Activated CD8-positive, alpha-beta T cell treated with anti-CD3 and anti-CD28 coated beads, Interleukin-2, amount 10 ng/mL, durations not matched to agents 7 days and 5 days (primary cell): ENCODE results near the gene RPS14. TPM values are rescaled to one million over a fixed set of nuclear protein-coding genes. Genes with fewer than 3 reads are reported as not detected.

Source experiments
- ATAC-seq: fragments of 150-1000 bp; cut with Tn5 transposase; one replicate; pipeline ENCODE4 v1.10.0; 2021; ENCODE audit warnings: moderate library complexity
- CTCF ChIA-PET: fragments of 350-600 bp; sonication (Branson Sonifier 250); formaldehyde crosslinking; loops from one replicate; lab custom pipeline; 2021; ENCODE audit warnings: antibody characterized with exemption; lab: Charles Lee
- POLR2A ChIA-PET: fragments of 350-600 bp; sonication (Branson Sonifier 250); formaldehyde crosslinking; loops from one replicate; lab custom pipeline; 2021; ENCODE audit warnings: antibody characterized with exemption; lab: Charles Lee
- DNase-seq: peaks from one replicate; pipeline ENCODE4 v3.0.0-alpha.2; 2020
- H3K27ac Mint-ChIP-seq: one replicate; pipeline ENCODE4 v1.8.0; 2021; ENCODE audit warnings: mild to moderate bottlenecking, mixed read lengths
- H3K27me3 Mint-ChIP-seq: one replicate; pipeline ENCODE4 v1.8.0; 2021; ENCODE audit warnings: low read depth, mixed read lengths
- H3K36me3 Mint-ChIP-seq: one replicate; pipeline ENCODE4 v1.8.0; 2021; ENCODE audit warnings: low read depth, mixed read lengths
- H3K4me1 Mint-ChIP-seq: one replicate; pipeline ENCODE4 v1.8.0; 2021; ENCODE audit warnings: low read depth, mixed read lengths
- H3K4me3 Mint-ChIP-seq: one replicate; pipeline ENCODE4 v1.8.0; 2021; ENCODE audit warnings: mild to moderate bottlenecking, mixed read lengths
- H3K9me3 Mint-ChIP-seq: one replicate; pipeline ENCODE4 v1.8.0; 2022; ENCODE audit warnings: mixed read lengths; ENCODE audit not compliant: insufficient read depth
- total RNA-seq, 2 experiments: library from RNA; stranded (reverse); gene quantifications; one replicate each; pipeline ENCODE4 v1.2.3, GENCODE V29; 2021

The RPS14 gene
- total RNA-seq, 2 experiments from 2014 or later: 2,046 to 2,123 TPM

- no peak overlapping the region for H3K27ac Mint-ChIP-seq
- ChIA-PET CTCF (interaction anchor here (1.4 kb wide), 1 partner anchor 31 kb away, joined by 4 read pairs; no protein-coding TSS in a partner anchor), POLR2A (interaction anchor here (0.8 to 1.3 kb wide), 4 partner anchors 9 to 18 kb away, joined by 4 to 6 read pairs (median 4); no protein-coding TSS in a partner anchor)
- H3K27me3 Mint-ChIP-seq: no peaks in the 10 kb centered on the region
- H3K9me3 Mint-ChIP-seq: no peaks in the 10 kb centered on the region
- peaks cover 17% of the 10 kb centered on the region for H3K4me1 Mint-ChIP-seq
- ATAC-seq: no peak
- H3K4me3 Mint-ChIP-seq: no peak overlapping the region
- DNase-seq: no peak
- H3K36me3 Mint-ChIP-seq: peaks cover 48% of the 10 kb centered on the region
Observed at GRCh38 chr5:150404941-150405816, 44.4 kb downstream of the RPS14 start.

- DNase-seq (no peak), ATAC-seq (no peak)
- ChIA-PET CTCF (no interaction called here), POLR2A (interaction anchor here (1.0 to 1.2 kb wide), 2 partner anchors 8 to 18 kb away, joined by 4 to 6 read pairs; no protein-coding TSS in a partner anchor)
- Mint-ChIP-seq H3K27me3 (no peaks in the 10 kb centered on the region), H3K27ac (no peak overlapping the region), H3K4me3 (no peak overlapping the region), H3K36me3 (peaks cover 48% of the 10 kb centered on the region), H3K4me1 (peaks cover 10% of the 10 kb centered on the region), H3K9me3 (no peaks in the 10 kb centered on the region)
Observed at GRCh38 chr5:150404535-150404934, 45.0 kb downstream of the RPS14 start.

DNA sequence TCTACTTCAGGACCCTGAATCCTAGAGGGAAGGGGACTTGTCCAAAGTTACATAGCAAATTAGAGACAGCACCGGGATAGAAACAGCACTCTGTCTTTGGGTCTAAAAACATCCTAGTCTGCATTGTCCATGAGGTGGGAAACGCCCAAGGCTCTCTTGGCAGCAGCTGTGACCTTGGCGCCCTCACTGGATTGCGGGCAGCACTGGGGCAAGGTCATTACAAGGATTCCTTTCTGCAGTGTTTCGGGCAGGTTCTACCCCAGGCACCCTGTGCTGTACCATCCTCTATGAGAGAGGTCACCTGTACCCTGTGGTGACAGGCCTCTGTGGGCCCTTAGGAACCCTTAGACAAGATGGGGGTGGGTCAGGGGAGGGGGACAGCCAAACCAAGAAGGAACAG is 45.4 kb downstream of the RPS14 start:
- Mint-ChIP-seq H3K4me3 (no peak overlapping the region), H3K9me3 (no peaks in the 10 kb centered on the region), H3K4me1 (peaks cover 10% of the 10 kb centered on the region), H3K36me3 (peaks cover 49% of the 10 kb centered on the region), H3K27ac (no peak overlapping the region), H3K27me3 (no peaks in the 10 kb centered on the region)
- ChIA-PET CTCF (no interaction called here), POLR2A (interaction anchor here (0.9 kb wide), 1 partner anchor 9 kb away, joined by 4 read pairs; no protein-coding TSS in a partner anchor)
- no peak for DNase-seq
- no peak for ATAC-seq

GRCh38 chr5:150402901-150403342 is 46.6 kb downstream of the RPS14 start:
- H3K9me3 Mint-ChIP-seq: no peaks in the 10 kb centered on the region
- no peak overlapping the region for H3K4me3 Mint-ChIP-seq
- no peaks in the 10 kb centered on the region for H3K27me3 Mint-ChIP-seq
- ChIA-PET POLR2A (interaction anchor here (0.9 to 1.1 kb wide), 2 partner anchors 8 to 10 kb away, joined by 3 to 4 read pairs; partner anchors contain the start of gene CD74), CTCF (interaction anchor here (0.5 to 1.1 kb wide), 2 partner anchors 241 to 298 kb away, joined by 3 read pairs; no protein-coding TSS in a partner anchor)
- H3K4me1 Mint-ChIP-seq: no peaks in the 10 kb centered on the region
- no peak overlapping the region for H3K27ac Mint-ChIP-seq
- ATAC-seq: no peak
- DNase-seq: no peak
- H3K36me3 Mint-ChIP-seq: peaks cover 53% of the 10 kb centered on the region

DNA sequence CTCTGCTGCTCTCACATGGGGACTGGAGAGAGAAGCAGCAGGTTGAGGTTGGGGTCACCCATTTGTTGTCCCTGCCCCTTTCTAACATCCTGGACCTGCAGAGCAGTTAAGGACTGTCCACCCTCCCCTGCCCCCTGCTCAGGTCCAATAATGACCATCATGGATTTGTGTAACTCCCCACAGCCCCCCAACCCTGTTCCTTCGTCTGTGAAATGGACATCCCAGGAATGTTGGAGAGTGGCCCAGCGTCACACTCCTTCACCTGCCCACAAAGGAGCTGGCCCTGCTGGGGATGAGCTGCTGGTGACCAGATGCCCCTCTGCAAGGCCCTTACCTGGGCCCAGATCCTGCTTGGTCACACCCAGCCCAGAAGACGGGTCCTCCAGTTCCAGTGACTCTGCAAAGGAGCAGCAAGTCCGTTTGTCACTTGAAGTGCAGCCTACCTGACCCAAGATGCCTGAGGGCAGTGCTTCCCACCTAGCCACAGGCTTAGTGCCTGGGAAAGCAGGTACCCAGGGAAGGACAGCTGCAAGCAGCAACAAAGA is 47.2 kb downstream of the RPS14 start:
- DNase-seq: no peak
- Mint-ChIP-seq H3K27me3 (no peaks in the 10 kb centered on the region), H3K9me3 (no peaks in the 10 kb centered on the region), H3K36me3 (peaks cover 56% of the 10 kb centered on the region), H3K27ac (peak overlapping the region; percentile 40), H3K4me3 (no peak overlapping the region), H3K4me1 (no peaks in the 10 kb centered on the region)
- POLR2A ChIA-PET: interaction anchor here (9.2 kb wide), 1 partner anchor 9 kb away, joined by 70 read pairs; the partner anchor contains the start of gene CD74
- ATAC-seq: no peak
- CTCF ChIA-PET: interaction anchor here (1.1 to 6.7 kb wide), 2 partner anchors 35 to 299 kb away, joined by 3 to 42 read pairs; no protein-coding TSS in a partner anchor

GRCh38 chr5:150401376-150402228 is 47.9 kb downstream of the RPS14 start:
- Mint-ChIP-seq H3K27ac (peak overlapping the region; percentile 58), H3K4me3 (no peak overlapping the region), H3K27me3 (no peaks in the 10 kb centered on the region), H3K36me3 (peaks cover 56% of the 10 kb centered on the region), H3K9me3 (no peaks in the 10 kb centered on the region), H3K4me1 (no peaks in the 10 kb centered on the region)
- ATAC-seq (no peak), DNase-seq (no peak)
- ChIA-PET CTCF (interaction anchor here (1.4 to 6.7 kb wide), 2 partner anchors 9 to 35 kb away, joined by 6 to 42 read pairs; no protein-coding TSS in a partner anchor), POLR2A (interaction anchor here (0.8 to 9.2 kb wide), 3 partner anchors 10 to 32 kb away, joined by 3 to 70 read pairs (median 3); partner anchors contain the start of gene CD74)

GRCh38 chr5:150401076-150401375 is 48.5 kb downstream of the RPS14 start:
- ChIA-PET CTCF (interaction anchor here (1.4 to 6.7 kb wide), 2 partner anchors 10 to 36 kb away, joined by 6 to 42 read pairs; no protein-coding TSS in a partner anchor), POLR2A (interaction anchor here (0.8 to 9.2 kb wide), 3 partner anchors 10 to 32 kb away, joined by 3 to 70 read pairs (median 3); partner anchors contain the start of gene CD74)
- peaks cover 59% of the 10 kb centered on the region for H3K36me3 Mint-ChIP-seq
- ATAC-seq (no peak), DNase-seq (no peak)
- no peaks in the 10 kb centered on the region for H3K9me3 Mint-ChIP-seq
- no peaks in the 10 kb centered on the region for H3K4me1 Mint-ChIP-seq
- H3K4me3 Mint-ChIP-seq: no peak overlapping the region
- H3K27ac Mint-ChIP-seq: no peak overlapping the region
- H3K27me3 Mint-ChIP-seq: no peaks in the 10 kb centered on the region

- Mint-ChIP-seq H3K36me3 (peaks cover 59% of the 10 kb centered on the region), H3K4me1 (no peaks in the 10 kb centered on the region), H3K9me3 (no peaks in the 10 kb centered on the region), H3K4me3 (no peak overlapping the region), H3K27me3 (no peaks in the 10 kb centered on the region), H3K27ac (peak overlapping the region; percentile 40)
- CTCF ChIA-PET: interaction anchor here (1.4 to 6.7 kb wide), 2 partner anchors 11 to 36 kb away, joined by 6 to 42 read pairs; no protein-coding TSS in a partner anchor
- ATAC-seq (no peak), DNase-seq (no peak)
- POLR2A ChIA-PET: interaction anchor here (0.8 to 9.2 kb wide), 3 partner anchors 11 to 33 kb away, joined by 3 to 70 read pairs (median 3); partner anchors contain the start of gene CD74
Observed at GRCh38 chr5:150400316-150401075, 49.0 kb downstream of the RPS14 start.

DNA sequence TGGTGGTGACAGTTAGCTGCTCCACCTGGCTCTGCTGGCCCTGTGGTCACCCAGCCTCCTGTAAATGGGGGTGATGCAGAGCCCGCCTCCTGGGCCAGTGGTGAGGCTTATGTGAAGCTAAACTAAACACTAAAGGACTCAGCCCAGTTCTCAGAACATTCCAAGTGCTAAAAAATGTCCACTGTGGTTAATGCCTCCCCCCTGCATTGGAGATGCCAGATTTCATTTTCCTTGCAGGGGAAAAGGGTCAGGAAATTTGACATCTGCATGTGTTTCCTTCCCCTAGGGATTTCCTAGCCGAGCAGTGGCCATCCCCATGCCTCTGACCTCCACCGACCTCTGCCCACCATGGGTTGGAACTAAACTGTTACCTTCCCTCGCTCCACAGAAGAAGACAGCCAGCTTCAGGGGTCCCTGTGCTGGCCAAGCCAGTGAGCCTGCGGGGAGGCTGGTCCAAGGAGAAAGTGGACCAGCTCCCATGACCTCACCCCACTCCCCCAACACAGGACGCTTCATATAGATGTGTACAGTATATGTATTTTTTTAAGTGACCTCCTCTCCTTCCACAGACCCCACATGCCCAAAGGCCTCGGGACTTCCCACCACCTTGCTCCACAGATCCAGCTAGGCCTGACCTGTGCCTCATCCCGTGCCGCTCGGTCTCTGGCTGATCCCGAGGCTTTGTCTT is 49.9 kb downstream of the RPS14 start:
- ATAC-seq (no peak), DNase-seq (no peak)
- H3K9me3 Mint-ChIP-seq: no peaks in the 10 kb centered on the region
- peaks cover 61% of the 10 kb centered on the region for H3K36me3 Mint-ChIP-seq
- POLR2A ChIA-PET: interaction anchor here (0.6 to 9.2 kb wide), 4 partner anchors 11 to 38 kb away, joined by 3 to 70 read pairs (median 4); partner anchors contain the start of gene CD74
- CTCF ChIA-PET: interaction anchor here (1.5 to 6.7 kb wide), 4 partner anchors 12 to 57 kb away, joined by 4 to 42 read pairs (median 22); partner anchors contain the start of genes CD74 and RPS14
- no peaks in the 10 kb centered on the region for H3K27me3 Mint-ChIP-seq
- peak overlapping the region; percentile 75 for H3K27ac Mint-ChIP-seq
- no peak overlapping the region for H3K4me3 Mint-ChIP-seq
- no peaks in the 10 kb centered on the region for H3K4me1 Mint-ChIP-seq
